Naive thymus-derived CD4-positive, alpha-beta T cell (primary cell): ENCODE results near the gene MARCHF11. TPM values are rescaled to one million over a fixed set of nuclear protein-coding genes. Genes with fewer than 3 reads are reported as not detected.

ENCODE experiments used
- ATAC-seq: fragments of 150-1000 bp; cut with Tn5 transposase; 2 replicates; pipeline ENCODE4 v1.10.0; 2021; ENCODE audit warnings: mild to moderate bottlenecking, moderate library complexity
- CTCF ChIA-PET: fragments of 350-600 bp; sonication (Branson Sonifier 250); formaldehyde crosslinking; loops from one replicate; lab custom pipeline; 2021; ENCODE audit warnings: antibody characterized with exemption; lab: Charles Lee
- POLR2A ChIA-PET: fragments of 350-600 bp; sonication (Branson Sonifier 250); formaldehyde crosslinking; loops from one replicate; lab custom pipeline; 2021; ENCODE audit warnings: antibody characterized with exemption, inconsistent platforms; lab: Charles Lee
- DNase-seq, 9 donors: peaks; one replicate each; pipeline versions ENCODE4 v3.0.0 to v3.0.0-alpha.2; 2020 to 2022; ENCODE audit warnings: mixed read lengths in 1 of 9
- H3K27ac ChIP-seq: one replicate; pipeline ENCODE4 v1.7.0; 2013; ENCODE audit warnings: mild to moderate bottlenecking, low read depth, low read length, moderate library complexity
- H3K27me3 ChIP-seq, 2 donors: one replicate each; pipeline ENCODE4 v1.7.0; 2013; ENCODE audit warnings: low read length in 2 of 2, mild to moderate bottlenecking in 2 of 2, moderate library complexity in 2 of 2; ENCODE audit not compliant: control insufficient read depth in 2 of 2, insufficient read depth in 2 of 2
- H3K36me3 ChIP-seq, 3 experiments: 1 replicate in 2 of 3; 2 replicates in 1 of 3; pipeline ENCODE4 v1.7.0; 2013; ENCODE audit warnings: low read length in 3 of 3, mild to moderate bottlenecking in 3 of 3, moderate library complexity in 1 of 3; ENCODE audit not compliant: insufficient read depth in 3 of 3, control insufficient read depth in 2 of 3
- H3K4me1 ChIP-seq, 2 donors: one replicate each; pipeline ENCODE4 v1.7.0; 2013; ENCODE audit warnings: low read length in 2 of 2, mild to moderate bottlenecking in 2 of 2, moderate library complexity in 1 of 2; ENCODE audit not compliant: control insufficient read depth in 2 of 2, insufficient read depth in 2 of 2
- H3K4me3 ChIP-seq: 2 replicates; pipeline ENCODE4 v1.7.0; 2013; ENCODE audit warnings: mild to moderate bottlenecking, low read length
- H3K9me3 ChIP-seq, 3 experiments: 1 replicate in 2 of 3; 2 replicates in 1 of 3; pipeline ENCODE4 v1.7.0; 2013; ENCODE audit warnings: low read length in 3 of 3; ENCODE audit not compliant: control insufficient read depth in 2 of 3
- H3K27ac Mint-ChIP-seq, 9 donors: one replicate each; pipeline ENCODE4 v1.8.0; 2020 to 2022; ENCODE audit warnings: mixed read lengths in 9 of 9, mild to moderate bottlenecking in 8 of 9, moderate library complexity in 5 of 9, inconsistent platforms in 2 of 9
- H3K27me3 Mint-ChIP-seq, 5 donors: one replicate each; pipeline ENCODE4 v1.8.0; 2021 to 2022; ENCODE audit warnings: mixed read lengths in 5 of 5, mild to moderate bottlenecking in 1 of 5
- H3K36me3 Mint-ChIP-seq, 5 donors: one replicate each; pipeline ENCODE4 v1.8.0; 2020 to 2022; ENCODE audit warnings: mixed read lengths in 5 of 5, mild to moderate bottlenecking in 3 of 5, inconsistent platforms in 1 of 5
- H3K4me1 Mint-ChIP-seq, 7 donors: one replicate each; pipeline ENCODE4 v1.8.0; 2020 to 2022; ENCODE audit warnings: mixed read lengths in 7 of 7, mild to moderate bottlenecking in 3 of 7, inconsistent platforms in 1 of 7
- H3K4me3 Mint-ChIP-seq, 10 donors: one replicate each; pipeline ENCODE4 v1.8.0; 2020 to 2022; ENCODE audit warnings: mild to moderate bottlenecking in 10 of 10, mixed read lengths in 10 of 10, moderate library complexity in 6 of 10, inconsistent platforms in 2 of 10
- H3K9me3 Mint-ChIP-seq, 11 donors: one replicate each; pipeline ENCODE4 v1.8.0; 2020 to 2022; ENCODE audit warnings: mixed read lengths in 11 of 11, mild to moderate bottlenecking in 4 of 11, inconsistent platforms in 1 of 11, moderate library complexity in 1 of 11
- intact Hi-C, 2 donors: fragments of 100-400 bp; cut with micrococcal nuclease; formaldehyde crosslinking; loops; one replicate each; pipeline ENCODE4 v1.15.1; 2023
- polyA plus RNA-seq, 2 donors: library from polyadenylated mRNA; unstranded; fragments of 300-500 nt; fragmentation: Illumina TruSeq; gene quantifications; one replicate each; pipeline ENCODE4 v1.2.3, GENCODE V29; 2021
- total RNA-seq, 6 experiments: library from RNA in 5 of 6; stranded (reverse) in 5 of 6; gene quantifications; 1 replicate in 5 of 6; 2 replicates in 1 of 6; pipeline ENCODE4 v1.2.3 and lab custom pipeline; 2021 to 2026

The MARCHF11 gene
- total and polyA plus RNA-seq, 7 experiments from 2014 or later = not detected

DNA sequence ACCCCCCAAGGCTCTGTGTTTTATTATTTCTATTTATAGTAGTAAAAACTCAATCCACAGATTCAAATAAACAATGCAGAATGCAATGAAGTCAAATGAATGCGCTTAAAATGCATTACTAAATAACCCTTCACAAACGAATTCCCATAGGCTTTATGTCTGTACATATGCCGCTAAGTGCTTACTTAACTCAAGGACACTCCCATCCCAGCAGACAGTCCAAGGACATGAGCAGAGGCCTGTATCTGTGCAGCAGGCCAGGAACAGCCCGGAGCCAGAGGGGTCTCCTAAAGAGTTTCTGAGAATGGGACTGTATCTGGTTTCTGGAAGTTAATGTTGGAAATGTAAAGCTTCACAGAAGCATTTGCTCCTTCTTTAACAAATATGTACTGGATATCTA, 59.8 kb downstream of the MARCHF11 start:
- Mint-ChIP-seq H3K36me3 (peaks cover 0 to 5% (median 0%) of the 10 kb centered on the region in 5 donors), H3K4me1 (no peaks in the 10 kb centered on the region), H3K27ac (no peak overlapping the region), H3K9me3 (peaks cover 0 to 17% (median 2%) of the 10 kb centered on the region in 11 donors), H3K27me3 (peaks cover 0 to 12% (median 0%) of the 10 kb centered on the region in 5 donors), H3K4me3 (no peak overlapping the region)
- H3K27ac ChIP-seq = no peak overlapping the region
- H3K9me3 ChIP-seq = no peaks in the 10 kb centered on the region
- no peak for ATAC-seq
- no peak overlapping the region for H3K4me3 ChIP-seq
- no peaks in the 10 kb centered on the region for H3K27me3 ChIP-seq
- DNase-seq = no peak
- no peaks in the 10 kb centered on the region for H3K4me1 ChIP-seq
- CTCF ChIA-PET = no interaction called here
- POLR2A ChIA-PET = no interaction called here
- intact Hi-C loops = no loop called here
- H3K36me3 ChIP-seq = no peaks in the 10 kb centered on the region

DNA sequence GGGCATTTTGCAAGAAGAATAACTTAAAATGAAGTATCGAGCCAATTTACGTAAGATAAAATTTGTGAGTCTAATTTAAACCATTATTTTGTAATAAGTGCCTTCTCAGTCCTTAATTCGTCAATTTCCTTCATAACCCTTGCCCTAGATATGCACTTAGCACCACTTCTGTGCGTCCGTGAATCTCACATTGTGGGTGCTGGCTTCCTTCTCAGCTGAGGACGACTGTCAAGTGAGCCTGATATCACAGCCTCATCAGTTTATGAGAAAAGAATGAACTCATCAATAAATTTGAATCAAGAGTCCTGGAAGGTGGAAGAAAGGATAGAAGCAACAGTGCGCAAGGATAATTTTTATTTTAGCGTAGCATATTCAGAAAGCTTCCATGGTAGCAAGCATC, 64.5 kb downstream of the MARCHF11 start:
- no peak overlapping the region for H3K27ac Mint-ChIP-seq
- POLR2A ChIA-PET = no interaction called here
- CTCF ChIA-PET = no interaction called here
- no peaks in the 10 kb centered on the region for H3K4me1 Mint-ChIP-seq
- H3K27me3 ChIP-seq = no peaks in the 10 kb centered on the region
- peaks cover 0 to 5% (median 3%) of the 10 kb centered on the region in 5 donors for H3K36me3 Mint-ChIP-seq
- intact Hi-C loops = no loop called here
- H3K36me3 ChIP-seq = no peaks in the 10 kb centered on the region
- no peak overlapping the region for H3K4me3 ChIP-seq
- H3K27me3 Mint-ChIP-seq = peaks cover 0 to 4% (median 0%) of the 10 kb centered on the region in 5 donors
- no peak for DNase-seq
- H3K9me3 Mint-ChIP-seq = peaks cover 0 to 29% (median 8%) of the 10 kb centered on the region in 11 donors
- no peak for ATAC-seq
- H3K9me3 ChIP-seq = no peaks in the 10 kb centered on the region
- H3K27ac ChIP-seq = no peak overlapping the region
- H3K4me3 Mint-ChIP-seq = no peak overlapping the region
- no peaks in the 10 kb centered on the region for H3K4me1 ChIP-seq

DNA sequence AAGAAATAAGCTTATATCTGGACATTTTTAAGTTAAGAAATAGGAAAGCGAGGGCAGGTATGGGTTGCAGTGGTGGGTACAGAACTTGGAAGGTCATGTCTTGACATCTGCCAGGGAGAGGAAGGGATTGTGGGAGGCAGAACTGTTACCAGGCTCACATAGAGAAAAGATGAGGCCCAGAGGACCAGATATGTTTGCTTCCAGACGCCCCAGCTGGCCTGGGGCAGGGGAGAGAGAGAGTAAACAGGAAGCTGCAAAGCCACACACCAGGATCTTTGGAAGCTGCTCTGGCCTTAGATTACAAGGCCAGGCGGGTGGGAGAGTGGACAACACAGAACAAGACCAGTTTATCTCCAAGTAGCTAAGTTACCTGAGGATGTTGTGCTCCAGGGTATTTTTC, 71.2 kb downstream of the MARCHF11 start:
- ChIA-PET CTCF (interaction anchor here (0.5 kb wide), 1 partner anchor 21 kb away, joined by 4 read pairs; no protein-coding TSS in a partner anchor), POLR2A (no interaction called here)
- DNase-seq = no peak
- Mint-ChIP-seq H3K4me1 (no peaks in the 10 kb centered on the region), H3K4me3 (no peak overlapping the region), H3K36me3 (peaks cover 0 to 5% (median 0%) of the 10 kb centered on the region in 5 donors), H3K27ac (no peak overlapping the region), H3K9me3 (peaks cover 0 to 36% (median 17%) of the 10 kb centered on the region in 11 donors), H3K27me3 (no peaks in the 10 kb centered on the region)
- intact Hi-C loops = no loop called here
- Histone ChIP-seq H3K4me1 (no peaks in the 10 kb centered on the region), H3K36me3 (no peaks in the 10 kb centered on the region), H3K4me3 (no peak overlapping the region), H3K27ac (no peak overlapping the region), H3K9me3 (no peaks in the 10 kb centered on the region), H3K27me3 (no peaks in the 10 kb centered on the region)
- ATAC-seq = no peak

- Histone ChIP-seq H3K27ac (no peak overlapping the region), H3K27me3 (no peaks in the 10 kb centered on the region), H3K4me1 (no peaks in the 10 kb centered on the region), H3K4me3 (no peak overlapping the region), H3K9me3 (no peaks in the 10 kb centered on the region), H3K36me3 (no peaks in the 10 kb centered on the region)
- no peaks in the 10 kb centered on the region for H3K4me1 Mint-ChIP-seq
- no peak overlapping the region for H3K27ac Mint-ChIP-seq
- intact Hi-C loops = no loop called here
- H3K4me3 Mint-ChIP-seq = no peak overlapping the region
- H3K27me3 Mint-ChIP-seq = peaks cover 0 to 5% (median 0%) of the 10 kb centered on the region in 5 donors
- H3K9me3 Mint-ChIP-seq = peaks cover 0 to 43% (median 12%) of the 10 kb centered on the region in 11 donors
- DNase-seq (no peak), ATAC-seq (no peak)
- no peaks in the 10 kb centered on the region for H3K36me3 Mint-ChIP-seq
- POLR2A ChIA-PET = no interaction called here
- CTCF ChIA-PET = no interaction called here
These were observed 74.6 kb downstream of the MARCHF11 start for GRCh38 chr5:16104961-16105360.

GRCh38 chr5:16095612-16096011, 84.0 kb downstream of the MARCHF11 start:
- intact Hi-C loops = no loop called here
- CTCF ChIA-PET = no interaction called here

DNA sequence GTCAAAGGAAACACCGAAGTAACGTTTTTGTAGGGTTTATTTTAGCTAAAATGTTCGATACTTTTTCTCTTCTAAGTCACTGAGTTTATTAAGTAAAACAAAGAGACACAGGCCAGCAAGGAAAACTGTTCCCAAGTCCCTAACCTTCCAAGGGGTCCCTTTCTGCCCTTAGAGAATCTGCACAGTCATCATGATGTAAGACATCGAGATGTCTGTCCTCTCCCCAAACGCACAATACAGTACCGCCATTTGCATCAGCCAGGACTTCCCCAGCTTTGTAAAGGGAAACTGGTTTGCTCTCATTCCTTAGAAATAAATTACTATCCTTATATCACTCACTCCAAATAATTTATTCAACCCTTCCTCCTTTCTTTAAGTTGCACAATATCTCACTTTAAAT, 89.3 kb downstream of the MARCHF11 start:
- Histone ChIP-seq H3K4me1 (no peaks in the 10 kb centered on the region), H3K27me3 (no peaks in the 10 kb centered on the region), H3K36me3 (no peaks in the 10 kb centered on the region), H3K4me3 (no peak overlapping the region), H3K27ac (no peak overlapping the region), H3K9me3 (no peaks in the 10 kb centered on the region)
- ChIA-PET CTCF (no interaction called here), POLR2A (no interaction called here)
- ATAC-seq = no peak
- H3K27me3 Mint-ChIP-seq = peaks cover 0 to 4% (median 0%) of the 10 kb centered on the region in 5 donors
- no peaks in the 10 kb centered on the region for H3K4me1 Mint-ChIP-seq
- H3K27ac Mint-ChIP-seq = no peak overlapping the region
- no peaks in the 10 kb centered on the region for H3K36me3 Mint-ChIP-seq
- intact Hi-C loops = no loop called here
- peaks cover 0 to 7% (median 0%) of the 10 kb centered on the region in 11 donors for H3K9me3 Mint-ChIP-seq
- no peak overlapping the region for H3K4me3 Mint-ChIP-seq
- DNase-seq = no peak

More at GRCh38 chr5:16095612-16096011, 84.0 kb downstream of the MARCHF11 start:
- no peaks in the 10 kb centered on the region for H3K4me1 ChIP-seq
- ATAC-seq = no peak
- Mint-ChIP-seq H3K27ac (no peak overlapping the region), H3K9me3 (peaks cover 0 to 11% (median 0%) of the 10 kb centered on the region in 11 donors), H3K4me3 (no peak overlapping the region), H3K27me3 (peaks cover 0 to 11% (median 3%) of the 10 kb centered on the region in 5 donors), H3K4me1 (no peaks in the 10 kb centered on the region), H3K36me3 (no peaks in the 10 kb centered on the region)
- H3K27ac ChIP-seq = no peak overlapping the region
- no peak for DNase-seq
- H3K36me3 ChIP-seq = no peaks in the 10 kb centered on the region
- H3K27me3 ChIP-seq = no peaks in the 10 kb centered on the region
- H3K9me3 ChIP-seq = no peaks in the 10 kb centered on the region
- POLR2A ChIA-PET = no interaction called here
- H3K4me3 ChIP-seq = no peak overlapping the region

DNA sequence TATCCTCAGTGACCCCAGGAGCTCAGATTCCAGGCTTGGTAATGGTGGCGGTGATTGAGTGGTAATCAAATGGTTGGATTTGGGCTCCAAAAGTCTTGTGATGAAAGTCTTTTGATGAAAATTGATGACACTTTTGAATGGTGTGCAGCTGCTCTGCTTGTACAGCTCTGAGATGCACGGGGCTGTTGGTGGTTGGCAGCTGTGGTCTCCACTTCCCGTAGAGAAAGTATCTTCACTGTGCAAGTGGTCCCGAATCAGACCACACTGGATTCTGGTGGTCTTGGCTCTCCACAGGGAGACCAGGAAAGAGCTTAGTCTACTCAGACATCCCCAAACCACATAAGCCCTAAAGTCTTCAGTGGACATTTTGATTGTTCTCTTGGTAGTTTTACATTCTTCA, 96.6 kb downstream of the MARCHF11 start:
- Histone ChIP-seq H3K4me1 (no peaks in the 10 kb centered on the region), H3K4me3 (no peak overlapping the region), H3K27me3 (no peaks in the 10 kb centered on the region), H3K9me3 (no peaks in the 10 kb centered on the region), H3K36me3 (no peaks in the 10 kb centered on the region), H3K27ac (no peak overlapping the region)
- Mint-ChIP-seq H3K27me3 (peaks cover 0 to 39% (median 15%) of the 10 kb centered on the region in 5 donors), H3K9me3 (peaks cover 0 to 21% (median 3%) of the 10 kb centered on the region in 11 donors), H3K36me3 (no peaks in the 10 kb centered on the region), H3K27ac (no peak overlapping the region), H3K4me3 (no peak overlapping the region), H3K4me1 (no peaks in the 10 kb centered on the region)
- DNase-seq (no peak), ATAC-seq (no peak)
- ChIA-PET CTCF (no interaction called here), POLR2A (no interaction called here)
- intact Hi-C loops = no loop called here
